Astrocyte of the cerebellum (primary cell): Measurements from ENCODE around the gene CHRM4.

Experiments
- DNase-seq: peaks from one replicate; pipeline ENCODE4 v3.0.0-alpha.2; 2011; ENCODE audit warnings: low read depth
- H3K4me3 ChIP-seq: 2 replicates; pipeline ENCODE4 v1.5.1; 2011; ENCODE audit warnings: mild to moderate bottlenecking, low read depth, low read length, moderate library complexity
- CTCF ChIP-seq: IDR thresholded peaks from 2 replicates; pipeline ENCODE4 v1.5.1; 2012; ENCODE audit warnings: low read length, low read depth, moderate library complexity, mild to moderate bottlenecking; ENCODE audit errors: missing control alignments
- in situ Hi-C: cut with HindIII; loops from 2 replicates; pipeline ENCODE4 v1.10.0; 2017; ENCODE audit warnings: low sequenced_read_pairs

Gene CHRM4

GRCh38 chr11:46418751-46419150 lies 27.2 kb upstream of the CHRM4 start:
- no peak overlapping the region for H3K4me3 ChIP-seq
- in situ Hi-C loops = no loop called here
- TF ChIP-seq CTCF = no peak
- DNase-seq = no peak

- in situ Hi-C loops = no loop called here
- no peak overlapping the region for H3K4me3 ChIP-seq
- TF ChIP-seq CTCF = no peak
- DNase-seq = no peak
Observed at GRCh38 chr11:46417711-46418110, 26.1 kb upstream of the CHRM4 start.

- no peak for TF ChIP-seq CTCF
- no peak for DNase-seq
- in situ Hi-C loops = no loop called here
- no peak overlapping the region for H3K4me3 ChIP-seq
Observed at GRCh38 chr11:46414879-46415278, 23.3 kb upstream of the CHRM4 start.

- TF ChIP-seq CTCF = no peak
- in situ Hi-C loops = no loop called here
- no peak for DNase-seq
- no peak overlapping the region for H3K4me3 ChIP-seq
Observed at GRCh38 chr11:46414466-46414796, 22.9 kb upstream of the CHRM4 start.

- no peak for TF ChIP-seq CTCF
- in situ Hi-C loops = no loop called here
- no peak overlapping the region for H3K4me3 ChIP-seq
- no peak for DNase-seq
Observed at GRCh38 chr11:46413760-46414465, 22.3 kb upstream of the CHRM4 start.

GRCh38 chr11:46410021-46410420 lies 18.4 kb upstream of the CHRM4 start:
- in situ Hi-C loops = no loop called here
- no peak overlapping the region for H3K4me3 ChIP-seq
- no peak for DNase-seq
- TF ChIP-seq CTCF = peak; percentile 48
